MM.1S (cell line): ENCODE results near the gene DLGAP1.

Source experiments
- DNase-seq: peaks from one replicate; pipeline ENCODE4 v3.0.0-alpha.2; 2015
- H2AFZ ChIP-seq: fragments of 300-600 bp; sonication (generic); 2 replicates; pipeline ENCODE4 v1.6.0; 2016; ENCODE audit warnings: antibody characterized with exemption, low read length
- H3F3A ChIP-seq: fragments of 300-600 bp; sonication (generic); 2 replicates; pipeline ENCODE4 v1.6.1; 2016; ENCODE audit warnings: mild to moderate bottlenecking, antibody characterized with exemption, low read length, moderate library complexity, mixed read lengths; ENCODE audit not compliant: insufficient read depth
- H3K27ac ChIP-seq: fragments of 300-600 bp; sonication (generic); 2 replicates; pipeline ENCODE4 v1.5.1; 2016; ENCODE audit warnings: mild to moderate bottlenecking, low read length
- H3K27me3 ChIP-seq: fragments of 300-600 bp; sonication (generic); replicated peaks from 2 replicates; pipeline ENCODE4 v1.6.0; 2016; ENCODE audit warnings: low read length; ENCODE audit not compliant: insufficient read depth
- H3K36me3 ChIP-seq: fragments of 300-600 bp; sonication (generic); replicated peaks from 2 replicates; pipeline ENCODE4 v1.6.1; 2016; ENCODE audit warnings: mild to moderate bottlenecking, low read length, mixed read lengths; ENCODE audit not compliant: insufficient read depth
- H3K4me1 ChIP-seq: fragments of 300-600 bp; sonication (generic); 2 replicates; pipeline ENCODE4 v1.6.1; 2016; ENCODE audit warnings: low read length, mixed read lengths
- H3K4me2 ChIP-seq: fragments of 300-600 bp; sonication (generic); 2 replicates; pipeline ENCODE4 v1.6.0; 2016; ENCODE audit warnings: low read depth, low read length
- H3K4me3 ChIP-seq: fragments of 300-600 bp; sonication (generic); 2 replicates; pipeline ENCODE4 v1.5.1; 2016; ENCODE audit warnings: low read length, mixed read lengths
- H3K79me2 ChIP-seq: fragments of 300-600 bp; sonication (generic); 2 replicates; pipeline ENCODE4 v1.6.1; 2016; ENCODE audit warnings: mixed run types, low read length, mixed read lengths
- H3K9ac ChIP-seq: fragments of 300-600 bp; sonication (generic); 2 replicates; pipeline ENCODE4 v1.6.1; 2016; ENCODE audit warnings: low read length, mixed read lengths
- H3K9me2 ChIP-seq: fragments of 300-600 bp; sonication (generic); replicated peaks from 2 replicates; pipeline ENCODE4 v1.6.1; 2016; ENCODE audit warnings: mild to moderate bottlenecking, low read length, mixed read lengths; ENCODE audit not compliant: insufficient read depth
- H3K9me3 ChIP-seq: fragments of 300-600 bp; sonication (generic); replicated peaks from 2 replicates; pipeline ENCODE4 v1.6.1; 2016; ENCODE audit warnings: mild to moderate bottlenecking, low read length, mixed read lengths; ENCODE audit not compliant: insufficient read depth
- H4K20me1 ChIP-seq: fragments of 300-600 bp; sonication (generic); 2 replicates; pipeline ENCODE4 v1.6.1; 2016; ENCODE audit warnings: mild to moderate bottlenecking, low read length, moderate library complexity, mixed read lengths; ENCODE audit not compliant: insufficient read depth
- EZH2 ChIP-seq: fragments of 300-600 bp; sonication (generic); optimal IDR thresholded peaks from 2 replicates; pipeline ENCODE3; 2017; ENCODE audit warnings: low read depth, mild to moderate bottlenecking, antibody characterized with exemption, low read length, mixed read lengths
- EZH2phosphoT487 ChIP-seq: fragments of 300-600 bp; sonication (generic); IDR thresholded peaks from 2 replicates; pipeline ENCODE4 v1.6.1; 2018; ENCODE audit warnings: antibody characterized with exemption, low read length
- TF ChIP-seq, protein P1 (sequence below): fragments of 300-600 bp; sonication (generic); IDR thresholded peaks from 2 replicates; pipeline ENCODE4 v1.5.1; 2016; ENCODE audit warnings: antibody characterized with exemption, low read length, mixed read lengths

Gene DLGAP1

DNA sequence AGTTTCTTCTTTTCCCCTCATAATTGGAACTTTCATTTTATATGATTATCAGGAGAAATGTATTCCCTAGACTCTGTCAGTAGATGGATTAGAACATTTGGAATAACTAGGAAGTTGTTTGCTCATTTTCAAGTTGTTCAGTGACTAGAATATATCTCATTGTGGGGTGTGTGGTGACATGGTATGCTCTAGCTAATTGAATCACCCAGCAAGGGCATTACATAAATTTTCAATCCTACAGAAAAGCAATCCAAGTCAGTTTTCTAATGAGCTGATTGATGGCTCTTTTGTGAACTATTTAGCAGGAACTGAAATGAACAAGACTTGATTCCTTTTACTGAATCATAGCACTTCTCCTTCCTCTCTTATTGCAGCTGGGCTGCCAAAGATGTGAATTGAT is 543.7 kb downstream of the DLGAP1 start:
- Histone ChIP-seq H3K9me3 (no peaks in the 10 kb centered on the region), H3K27ac (no peak overlapping the region), H2AFZ (no peak overlapping the region), H3K27me3 (no peaks in the 10 kb centered on the region), H3K4me2 (no peak overlapping the region), H3K4me1 (peaks cover 16% of the 10 kb centered on the region), H3K4me3 (no peak overlapping the region), H3K79me2 (no peaks in the 10 kb centered on the region), H3K36me3 (no peaks in the 10 kb centered on the region), H3F3A (peaks cover 14% of the 10 kb centered on the region; the same call in 1 of the 2 replicates), H3K9me2 (no peaks in the 10 kb centered on the region), H4K20me1 (no peaks in the 10 kb centered on the region), H3K9ac (no peak overlapping the region)
- TF ChIP-seq EZH2, result no peak
- TF ChIP-seq EZH2phosphoT487, result no peak
- TF ChIP-seq, protein P1, sequence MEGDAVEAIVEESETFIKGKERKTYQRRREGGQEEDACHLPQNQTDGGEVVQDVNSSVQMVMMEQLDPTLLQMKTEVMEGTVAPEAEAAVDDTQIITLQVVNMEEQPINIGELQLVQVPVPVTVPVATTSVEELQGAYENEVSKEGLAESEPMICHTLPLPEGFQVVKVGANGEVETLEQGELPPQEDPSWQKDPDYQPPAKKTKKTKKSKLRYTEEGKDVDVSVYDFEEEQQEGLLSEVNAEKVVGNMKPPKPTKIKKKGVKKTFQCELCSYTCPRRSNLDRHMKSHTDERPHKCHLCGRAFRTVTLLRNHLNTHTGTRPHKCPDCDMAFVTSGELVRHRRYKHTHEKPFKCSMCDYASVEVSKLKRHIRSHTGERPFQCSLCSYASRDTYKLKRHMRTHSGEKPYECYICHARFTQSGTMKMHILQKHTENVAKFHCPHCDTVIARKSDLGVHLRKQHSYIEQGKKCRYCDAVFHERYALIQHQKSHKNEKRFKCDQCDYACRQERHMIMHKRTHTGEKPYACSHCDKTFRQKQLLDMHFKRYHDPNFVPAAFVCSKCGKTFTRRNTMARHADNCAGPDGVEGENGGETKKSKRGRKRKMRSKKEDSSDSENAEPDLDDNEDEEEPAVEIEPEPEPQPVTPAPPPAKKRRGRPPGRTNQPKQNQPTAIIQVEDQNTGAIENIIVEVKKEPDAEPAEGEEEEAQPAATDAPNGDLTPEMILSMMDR, result no peak
- no peak for DNase-seq

DNA sequence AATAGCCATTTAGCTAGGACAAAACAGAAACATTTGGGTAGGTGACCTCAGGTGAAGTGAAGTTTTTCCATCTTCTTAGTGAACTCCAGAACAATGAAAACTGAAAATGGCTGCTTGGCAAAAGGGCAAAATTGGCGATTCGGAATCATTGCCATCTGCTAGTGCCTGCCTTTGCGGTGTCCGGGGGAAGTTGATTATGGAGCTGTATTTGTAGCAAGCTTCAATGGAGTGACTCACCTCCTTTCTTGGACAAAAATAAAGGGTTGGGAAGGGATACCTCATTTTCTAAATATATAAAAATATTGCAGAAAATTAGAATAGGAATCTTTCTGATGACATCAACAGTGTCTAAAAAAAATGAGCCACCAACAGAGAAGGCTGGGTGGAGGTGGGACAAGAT is 544.6 kb downstream of the DLGAP1 start:
- Histone ChIP-seq H3K36me3 (no peaks in the 10 kb centered on the region), H3F3A (peaks cover 14% of the 10 kb centered on the region; the same call in 1 of the 2 replicates), H3K4me1 (peaks cover 14% of the 10 kb centered on the region), H3K4me2 (no peak overlapping the region), H3K9me3 (no peaks in the 10 kb centered on the region), H3K9me2 (no peaks in the 10 kb centered on the region), H3K4me3 (no peak overlapping the region), H3K27ac (no peak overlapping the region), H3K9ac (no peak overlapping the region), H3K79me2 (no peaks in the 10 kb centered on the region), H4K20me1 (no peaks in the 10 kb centered on the region), H2AFZ (no peak overlapping the region), H3K27me3 (no peaks in the 10 kb centered on the region)
- DNase-seq, result no peak
- TF ChIP-seq, protein P1, result no peak
- TF ChIP-seq EZH2phosphoT487, result no peak
- TF ChIP-seq EZH2, result no peak

DNA sequence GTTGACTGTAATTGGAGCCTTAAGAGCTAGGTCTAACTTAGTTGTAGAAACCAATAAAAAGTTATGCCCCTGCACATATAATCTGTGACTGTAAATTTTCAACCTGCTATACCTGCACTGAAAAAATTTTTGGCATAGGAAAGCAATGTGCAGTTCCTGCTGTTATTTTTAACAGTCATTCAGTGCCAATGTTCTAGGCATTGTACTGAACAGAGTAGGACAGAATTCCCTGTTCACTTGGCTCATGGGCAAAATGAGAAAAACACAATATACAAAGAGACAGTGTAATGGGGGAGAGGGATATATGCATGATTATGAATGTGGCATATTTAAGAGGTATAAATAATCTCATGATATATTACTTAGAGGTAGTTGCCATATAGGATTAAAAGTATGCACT is 547.2 kb downstream of the DLGAP1 start:
- H3K4me3 ChIP-seq, result no peak overlapping the region
- H3K27ac ChIP-seq, result no peak overlapping the region
- H3K36me3 ChIP-seq, result no peaks in the 10 kb centered on the region
- no peak for TF ChIP-seq EZH2phosphoT487
- TF ChIP-seq, protein P1, result no peak
- TF ChIP-seq EZH2, result no peak
- H3K4me2 ChIP-seq, result no peak overlapping the region
- H3K4me1 ChIP-seq, result no peaks in the 10 kb centered on the region
- no peaks in the 10 kb centered on the region for H3K9me3 ChIP-seq
- no peaks in the 10 kb centered on the region for H4K20me1 ChIP-seq
- no peak for DNase-seq
- H3K9me2 ChIP-seq, result no peaks in the 10 kb centered on the region
- no peaks in the 10 kb centered on the region for H3K79me2 ChIP-seq
- H3K9ac ChIP-seq, result no peak overlapping the region
- no peak overlapping the region for H2AFZ ChIP-seq
- H3F3A ChIP-seq, result no peaks in the 10 kb centered on the region
- no peaks in the 10 kb centered on the region for H3K27me3 ChIP-seq
